ENCODE measurements around the gene FAM241A. TPM values are rescaled to one million over a fixed set of nuclear protein-coding genes. Genes with fewer than 3 reads are reported as not detected.
"Not testable (repeated sequence)": the region's sequence is repeated elsewhere in the genome, so short reads cannot be mapped to it uniquely, and the experiment has no call there.

FAM241A gene
- polyA plus RNA-seq, 4 donors: 1.3 to 1.7 (median 1.3) TPM

- DNase-seq (ENCODE audit: low read depth in 4 of 4, low spot score in 2 of 4): not testable (repeated sequence)
Measured at GRCh38 chr4:112208137-112209095, 63.2 kb downstream of the FAM241A start.

- no peak for DNase-seq (ENCODE audit: low read depth in 4 of 4, low spot score in 2 of 4)
Measured at GRCh38 chr4:112210777-112211176, 65.5 kb downstream of the FAM241A start.

- no peak for DNase-seq (ENCODE audit: low read depth in 4 of 4, low spot score in 2 of 4)
Measured at GRCh38 chr4:112213091-112213490, 67.8 kb downstream of the FAM241A start.

- no peak for DNase-seq (ENCODE audit: low read depth in 4 of 4, low spot score in 2 of 4)
Measured at GRCh38 chr4:112213856-112214255, 68.6 kb downstream of the FAM241A start.

- DNase-seq (ENCODE audit: low read depth in 4 of 4, low spot score in 2 of 4): no peak
Measured at GRCh38 chr4:112214390-112215264, 69.4 kb downstream of the FAM241A start.

GRCh38 chr4:112219826-112220366 lies 74.6 kb downstream of the FAM241A start:
- no peak for DNase-seq (ENCODE audit: low read depth in 4 of 4, low spot score in 2 of 4)

GRCh38 chr4:112222219-112222955 lies 77.1 kb downstream of the FAM241A start:
- DNase-seq (ENCODE audit: low read depth in 4 of 4, low spot score in 2 of 4): no peak

- no peak for DNase-seq (ENCODE audit: low read depth in 4 of 4, low spot score in 2 of 4)
Measured at GRCh38 chr4:112225157-112225556, 79.9 kb downstream of the FAM241A start.

GRCh38 chr4:112230879-112231778 lies 85.9 kb downstream of the FAM241A start:
- peak; percentile 92 to 96 (median 94) for DNase-seq (ENCODE audit: low read depth in 4 of 4, low spot score in 2 of 4)

GRCh38 chr4:112231779-112232713 lies 86.8 kb downstream of the FAM241A start, which contains the start of gene AP1AR:
AP1AR (plus strand) TSS chr4:112231787; CDS start chr4:112232092, 305 bp downstream.
- DNase-seq (ENCODE audit: low read depth in 4 of 4, low spot score in 2 of 4): peak; percentile 60 to 79 (median 72)

- peak in 3 of 4 donors; percentile 22 to 60 (median 38) for DNase-seq (ENCODE audit: low read depth in 4 of 4, low spot score in 2 of 4)
Measured at GRCh38 chr4:112234952-112235609, 89.8 kb downstream of the FAM241A start.

- DNase-seq (ENCODE audit: low read depth in 4 of 4, low spot score in 2 of 4): no peak
Measured at GRCh38 chr4:112236040-112236439, 90.8 kb downstream of the FAM241A start.

GRCh38 chr4:112238833-112239232 lies 93.6 kb downstream of the FAM241A start:
- DNase-seq (ENCODE audit: low read depth in 4 of 4, low spot score in 2 of 4): no peak

Data from left renal cortex interstitium (tissue), 4 donors.